Femur (tissue), 1 donor: ENCODE data around the gene STAT3.
A peak's percentile ranks its signal among the peaks of the same experiment; 100 is the strongest.
"Not testable (repeated sequence)": the region's sequence is repeated elsewhere in the genome, so short reads cannot be mapped to it uniquely, and the experiment has no call there.

Experiments
- DNase-seq: peaks from one replicate; pipeline ENCODE4 v3.0.0-alpha.2; 2017

STAT3 gene

DNA sequence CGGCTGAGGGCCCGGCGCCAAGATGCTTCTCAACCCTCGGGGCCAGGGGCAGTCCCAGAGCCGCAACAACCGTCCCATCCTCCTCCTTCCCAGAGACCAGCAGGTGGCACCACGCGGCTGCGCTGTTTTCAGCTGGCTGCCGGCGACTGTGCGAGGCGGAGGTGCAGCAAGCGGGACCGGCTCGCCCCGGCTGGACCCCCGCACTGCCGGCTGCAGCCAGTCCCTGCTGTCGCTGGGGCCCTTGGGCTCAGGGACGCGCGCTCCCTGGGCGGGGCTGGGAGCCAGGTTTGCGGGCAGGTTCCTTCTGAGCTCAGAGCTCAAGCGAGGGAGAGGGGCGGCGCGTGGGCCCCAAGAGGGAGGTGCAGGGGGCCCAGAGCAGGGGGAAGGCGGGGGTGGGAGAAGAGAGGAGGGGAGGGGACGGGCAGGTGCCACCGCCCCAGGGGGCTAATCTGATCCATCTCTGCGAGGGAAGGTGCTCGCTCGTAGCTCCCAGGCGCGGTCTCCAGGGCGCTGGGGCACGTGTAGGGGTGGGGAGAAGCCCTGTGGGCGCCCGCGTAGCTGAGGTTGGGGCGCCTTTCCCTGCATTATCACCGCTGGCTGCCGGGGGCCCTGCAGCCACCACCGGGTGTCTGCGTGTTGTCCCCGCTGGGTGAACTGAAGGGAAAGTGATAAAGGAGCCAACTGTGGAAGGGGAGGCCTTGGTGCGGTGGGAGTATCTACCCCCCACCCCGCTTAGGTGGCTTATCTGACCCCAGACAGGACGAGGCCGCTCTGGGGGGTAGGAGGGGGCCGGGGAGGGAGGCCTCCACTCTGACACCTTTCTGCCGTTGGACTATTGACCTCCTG, 75.7 kb downstream of the STAT3 start:
- DNase-seq: peak; percentile 91

DNA sequence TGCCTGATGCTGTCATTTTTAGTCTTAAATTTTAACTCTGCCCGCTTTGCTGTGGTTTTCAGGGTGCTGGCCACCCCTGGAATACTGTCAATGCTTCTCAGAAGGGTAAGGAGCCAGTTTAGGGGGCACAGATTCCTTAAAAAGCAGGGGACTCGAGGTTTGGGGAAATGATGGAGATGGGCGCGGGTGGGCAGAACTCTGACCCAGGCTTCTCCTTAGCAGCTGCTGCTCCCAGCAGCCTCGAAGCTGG, 76.3 kb downstream of the STAT3 start:
- DNase-seq: no peak

DNA sequence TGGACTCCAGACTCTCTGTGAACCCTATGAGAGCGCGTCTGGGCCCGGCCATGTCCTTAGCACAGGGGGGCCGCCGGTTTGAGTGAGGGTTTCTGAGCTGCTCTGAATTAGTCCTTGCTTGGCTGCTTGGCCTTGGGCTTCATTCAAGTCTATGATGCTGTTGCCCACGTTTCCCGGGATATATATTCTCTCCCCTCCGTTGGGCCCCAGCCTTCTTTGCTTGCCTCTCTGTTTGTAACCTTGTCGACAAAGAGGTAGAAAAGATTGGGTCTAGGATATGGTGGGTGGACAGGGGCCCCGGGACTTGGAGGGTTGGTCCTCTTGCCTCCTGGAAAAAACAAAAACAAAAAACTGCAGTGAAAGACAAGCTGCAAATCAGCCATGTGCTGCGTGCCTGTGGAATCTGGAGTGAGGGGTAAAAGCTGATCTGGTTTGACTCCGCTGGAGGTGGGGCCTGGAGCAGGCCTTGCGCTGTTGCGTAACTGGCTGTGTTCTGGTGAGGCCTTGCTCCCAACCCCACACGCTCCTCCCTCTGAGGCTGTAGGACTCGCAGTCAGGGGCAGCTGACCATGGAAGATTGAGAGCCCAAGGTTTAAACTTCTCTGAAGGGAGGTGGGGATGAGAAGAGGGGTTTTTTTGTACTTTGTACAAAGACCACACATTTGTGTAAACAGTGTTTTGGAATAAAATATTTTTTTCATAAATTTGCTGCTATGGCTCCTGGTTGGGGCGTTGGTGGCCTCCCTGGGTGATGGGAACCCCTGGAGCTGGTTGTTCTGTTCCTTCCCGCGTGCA, 76.8 kb downstream of the STAT3 start:
- peak; percentile 92 for DNase-seq

DNA sequence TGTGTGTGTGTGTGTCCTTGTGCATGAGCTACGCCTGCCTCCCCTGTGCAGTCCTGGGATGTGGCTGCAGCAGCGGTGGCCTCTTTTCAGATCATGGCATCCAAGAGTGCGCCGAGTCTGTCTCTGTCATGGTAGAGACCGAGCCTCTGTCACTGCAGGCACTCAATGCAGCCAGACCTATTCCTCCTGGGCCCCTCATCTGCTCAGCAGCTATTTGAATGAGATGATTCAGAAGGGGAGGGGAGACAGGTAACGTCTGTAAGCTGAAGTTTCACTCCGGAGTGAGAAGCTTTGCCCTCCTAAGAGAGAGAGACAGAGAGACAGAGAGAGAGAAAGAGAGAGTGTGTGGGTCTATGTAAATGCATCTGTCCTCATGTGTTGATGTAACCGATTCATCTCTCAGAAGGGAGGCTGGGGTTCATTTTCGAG, 77.4 kb downstream of the STAT3 start:
- DNase-seq: no peak

DNA sequence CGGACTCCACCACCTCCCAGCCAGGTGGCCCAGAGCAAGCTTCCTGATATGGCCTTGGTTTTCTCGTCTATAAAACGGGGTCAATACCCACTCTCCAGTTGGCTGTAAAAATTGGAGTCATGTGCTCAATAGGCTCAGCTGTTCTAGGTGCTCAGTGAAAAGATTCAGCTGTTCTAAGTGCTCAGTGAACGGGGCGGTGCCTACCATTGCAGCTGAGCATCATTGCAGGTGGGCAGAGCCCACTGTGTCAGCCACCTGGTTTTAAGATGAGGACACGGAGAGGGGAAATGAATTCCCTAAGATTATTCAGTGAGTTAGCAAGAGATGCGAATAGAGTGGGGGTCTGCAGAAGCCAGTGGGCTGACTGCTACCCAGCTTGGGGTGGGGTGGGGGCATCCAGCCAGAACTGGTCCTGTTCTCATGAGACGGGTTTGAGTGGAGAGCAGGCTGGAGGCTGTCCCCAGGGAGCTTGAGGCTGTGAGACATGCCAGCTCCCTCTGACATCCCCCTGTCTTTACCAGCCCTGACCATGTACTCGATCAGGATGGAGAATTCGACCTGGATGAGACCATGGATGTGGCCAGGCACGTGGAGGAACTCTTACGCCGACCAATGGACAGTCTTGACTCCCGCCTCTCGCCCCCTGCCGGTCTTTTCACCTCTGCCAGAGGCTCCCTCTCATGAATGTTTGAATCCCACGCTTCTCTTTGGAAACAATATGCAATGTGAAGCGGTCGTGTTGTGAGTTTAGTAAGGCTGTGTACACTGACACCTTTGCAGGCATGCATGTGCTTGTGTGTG, 78.1 kb downstream of the STAT3 start:
- DNase-seq: no peak

DNA sequence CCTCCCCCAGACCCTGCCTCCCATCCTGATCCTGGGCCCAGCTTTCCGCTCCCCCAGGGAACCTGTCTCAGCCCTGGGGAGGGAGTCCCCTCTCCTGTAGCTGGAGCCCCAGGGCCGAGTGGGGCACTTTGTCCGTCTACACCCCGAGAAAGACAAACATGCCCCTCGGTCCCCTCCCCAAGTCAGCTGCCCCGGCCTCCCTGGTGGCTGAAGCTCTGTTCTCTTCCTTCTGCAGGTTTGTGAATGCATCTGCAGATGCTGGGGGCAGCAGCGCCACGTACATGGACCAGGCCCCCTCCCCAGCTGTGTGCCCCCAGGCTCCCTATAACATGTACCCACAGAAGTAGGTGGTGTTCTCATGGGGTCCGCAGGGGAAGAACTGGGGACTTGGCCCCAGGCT, 79.1 kb downstream of the STAT3 start:
- DNase-seq: no peak

DNA sequence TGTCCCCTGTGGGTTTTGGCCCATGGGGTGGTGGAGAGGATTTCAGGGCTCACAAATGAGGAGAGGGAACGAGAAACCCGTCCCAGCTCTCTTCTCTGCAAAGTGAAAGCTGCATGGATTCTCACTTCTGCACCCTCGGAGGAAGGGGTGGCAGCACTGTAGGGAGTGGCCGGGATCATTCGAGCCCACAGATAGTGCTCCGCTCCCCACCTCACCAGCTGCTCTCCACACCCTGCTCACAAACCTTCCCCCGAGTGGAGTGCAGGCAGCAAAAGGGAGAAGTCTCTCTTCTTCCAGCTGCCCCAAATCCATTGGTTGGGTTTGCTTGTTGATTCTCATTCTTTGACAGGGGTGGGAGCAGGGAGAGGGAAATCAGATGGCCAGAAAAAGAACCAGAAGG, 79.8 kb downstream of the STAT3 start:
- no peak for DNase-seq

DNA sequence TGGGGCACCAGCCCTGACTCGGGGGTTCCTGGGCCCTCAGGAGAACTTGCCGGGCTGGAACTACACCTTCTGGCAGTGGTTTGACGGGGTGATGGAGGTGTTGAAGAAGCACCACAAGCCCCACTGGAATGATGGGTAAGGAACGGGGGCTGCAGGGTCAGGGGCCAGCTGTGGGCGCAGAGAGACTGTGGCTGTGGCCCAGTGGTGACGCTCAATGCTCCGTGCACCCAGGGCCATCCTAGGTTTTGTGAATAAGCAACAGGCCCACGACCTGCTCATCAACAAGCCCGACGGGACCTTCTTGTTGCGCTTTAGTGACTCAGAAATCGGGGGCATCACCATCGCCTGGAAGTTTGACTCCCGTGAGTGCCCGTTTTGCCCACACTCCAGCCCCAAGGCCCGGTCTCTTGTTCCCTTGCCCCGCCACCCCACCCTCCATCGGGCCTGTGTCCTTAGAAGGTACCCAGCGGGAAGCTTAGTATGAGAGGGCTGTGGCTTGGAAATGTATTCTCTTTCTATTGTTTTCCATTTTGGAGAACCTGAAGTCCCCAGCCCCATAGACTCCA, 80.8 kb downstream of the STAT3 start:
- no peak for DNase-seq

DNA sequence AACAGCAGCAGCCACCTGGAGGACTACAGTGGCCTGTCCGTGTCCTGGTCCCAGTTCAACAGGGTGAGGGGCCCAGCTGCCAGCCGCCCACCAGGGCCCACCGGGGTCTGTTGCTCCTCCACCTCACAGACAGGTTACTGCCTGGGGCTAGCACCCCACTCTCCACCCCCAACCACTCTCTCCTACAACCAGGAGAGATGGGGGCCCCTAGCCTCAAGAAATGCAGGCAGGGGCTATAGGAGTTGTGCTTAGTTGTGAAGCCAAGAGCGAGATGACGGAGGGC, 81.9 kb downstream of the STAT3 start:
- no peak for DNase-seq

DNA sequence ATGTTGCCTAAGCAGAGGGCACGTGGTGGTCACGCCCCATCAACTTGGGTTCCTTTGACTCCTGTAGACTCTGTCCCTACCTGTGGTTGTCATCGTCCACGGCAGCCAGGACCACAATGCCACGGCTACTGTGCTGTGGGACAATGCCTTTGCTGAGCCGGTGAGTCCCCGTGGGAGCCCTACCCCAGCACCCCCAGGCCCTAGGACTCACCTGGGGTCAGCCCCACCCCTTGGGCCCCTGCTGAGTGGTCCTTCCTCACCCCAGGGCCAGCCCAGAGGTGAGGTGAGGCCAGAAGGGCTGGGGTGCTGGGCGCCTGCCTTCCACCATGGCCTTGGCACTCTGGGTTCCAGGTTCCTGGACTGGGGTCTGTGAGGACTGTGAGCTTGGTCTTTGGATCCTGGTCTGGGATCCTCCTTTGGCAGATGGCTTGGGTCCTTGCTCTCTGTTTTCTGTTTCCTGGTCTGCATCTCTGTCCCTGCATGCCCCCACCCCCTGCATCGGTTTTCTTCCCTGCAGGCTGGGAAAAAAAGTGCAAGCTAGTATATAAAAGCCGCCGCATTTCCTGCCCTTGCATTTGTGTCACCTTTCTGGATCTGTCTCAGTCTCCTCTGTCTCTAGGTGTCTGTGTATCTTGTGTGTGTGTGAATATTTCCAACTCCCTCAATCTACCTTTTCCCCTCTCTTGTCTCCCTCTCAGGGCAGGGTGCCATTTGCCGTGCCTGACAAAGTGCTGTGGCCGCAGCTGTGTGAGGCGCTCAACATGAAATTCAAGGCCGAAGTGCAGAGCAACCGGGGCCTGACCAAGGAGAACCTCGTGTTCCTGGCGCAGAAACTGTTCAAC, 82.5 kb downstream of the STAT3 start:
- no peak for DNase-seq

DNA sequence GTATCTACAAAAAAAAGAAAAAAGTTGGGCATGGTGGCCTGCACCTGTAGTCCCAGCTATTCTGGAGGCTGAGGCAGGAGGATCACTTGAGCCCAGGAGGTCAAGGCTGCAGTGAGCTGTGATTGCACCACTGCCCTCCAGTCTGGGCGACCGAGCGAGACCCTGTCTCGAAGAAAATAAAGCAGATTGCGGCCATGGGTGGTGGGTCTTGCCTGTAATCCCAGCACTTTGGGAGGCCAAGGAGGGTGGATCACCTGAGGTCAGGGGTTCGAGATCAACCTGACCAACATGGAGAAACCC, 83.3 kb downstream of the STAT3 start:
- not testable (repeated sequence) for DNase-seq

DNA sequence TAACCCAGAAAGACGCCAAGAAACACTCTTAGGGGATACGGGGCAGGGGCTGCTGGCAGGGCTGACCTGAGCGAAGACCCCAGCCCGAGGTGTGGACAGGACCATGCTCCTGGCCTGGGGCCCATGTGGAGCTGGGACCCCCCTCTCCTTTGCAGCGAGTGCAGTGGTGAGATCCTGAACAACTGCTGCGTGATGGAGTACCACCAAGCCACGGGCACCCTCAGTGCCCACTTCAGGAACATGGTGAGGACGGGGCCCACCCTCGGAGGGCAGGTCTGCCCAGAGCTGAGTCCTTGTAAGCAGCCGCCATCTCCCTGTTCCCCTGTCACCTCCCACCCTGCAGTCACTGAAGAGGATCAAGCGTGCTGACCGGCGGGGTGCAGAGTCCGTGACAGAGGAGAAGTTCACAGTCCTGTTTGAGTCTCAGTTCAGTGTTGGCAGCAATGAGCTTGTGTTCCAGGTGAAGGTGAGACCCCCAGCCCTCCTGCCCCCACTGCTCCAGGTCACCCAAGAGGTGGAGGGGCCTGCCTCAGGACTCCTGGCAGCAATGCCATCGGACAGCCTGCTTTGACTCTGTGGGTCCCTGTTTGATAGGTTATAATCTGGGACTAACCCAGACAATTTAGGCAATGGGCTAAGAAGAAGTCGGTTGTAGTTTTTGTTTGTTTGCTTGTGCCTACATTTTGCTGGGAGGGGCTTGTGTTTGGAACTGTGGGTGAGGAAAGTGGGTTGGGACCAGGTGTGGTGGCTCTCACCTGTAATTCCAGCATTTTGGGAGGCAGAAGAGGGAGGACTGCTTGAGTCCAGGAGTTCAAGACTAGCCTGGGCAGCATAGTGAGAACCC, 83.8 kb downstream of the STAT3 start:
- no peak for DNase-seq

DNA sequence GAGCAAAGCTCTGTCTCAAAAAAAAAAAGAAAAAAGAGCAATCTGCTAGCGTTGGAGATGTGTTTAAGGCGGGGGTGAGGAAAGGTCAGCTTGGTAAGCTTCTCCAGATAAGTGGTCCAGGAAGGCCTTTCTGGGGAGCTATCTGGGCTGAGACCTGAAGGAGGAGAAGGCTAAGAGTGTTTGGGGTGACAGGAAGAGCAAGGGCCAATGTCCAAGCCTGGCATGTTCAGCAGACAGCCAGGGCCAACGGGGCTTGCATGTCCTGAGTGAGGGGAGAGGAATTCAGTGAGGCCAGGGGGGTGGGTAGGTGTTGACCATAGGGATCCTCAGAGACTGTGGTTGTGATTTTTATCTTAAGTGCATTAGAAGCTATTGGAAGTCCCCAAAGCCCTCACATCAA, 84.5 kb downstream of the STAT3 start:
- no peak for DNase-seq

DNA sequence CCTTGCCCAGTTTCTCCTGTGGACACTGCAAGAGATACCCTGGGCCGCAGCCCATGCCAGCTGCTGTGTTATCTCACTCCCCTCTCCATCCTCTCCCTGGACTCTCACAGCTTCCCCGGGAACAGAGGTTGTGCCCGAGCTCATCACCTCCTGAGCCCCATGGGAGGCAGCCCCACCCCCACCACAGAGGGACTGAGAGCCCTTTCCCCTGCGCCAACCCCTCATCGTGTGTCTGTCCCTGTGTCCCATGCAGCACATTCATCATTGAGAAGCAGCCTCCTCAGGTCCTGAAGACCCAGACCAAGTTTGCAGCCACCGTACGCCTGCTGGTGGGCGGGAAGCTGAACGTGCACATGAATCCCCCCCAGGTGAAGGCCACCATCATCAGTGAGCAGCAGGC, 87.2 kb downstream of the STAT3 start:
- no peak for DNase-seq

DNA sequence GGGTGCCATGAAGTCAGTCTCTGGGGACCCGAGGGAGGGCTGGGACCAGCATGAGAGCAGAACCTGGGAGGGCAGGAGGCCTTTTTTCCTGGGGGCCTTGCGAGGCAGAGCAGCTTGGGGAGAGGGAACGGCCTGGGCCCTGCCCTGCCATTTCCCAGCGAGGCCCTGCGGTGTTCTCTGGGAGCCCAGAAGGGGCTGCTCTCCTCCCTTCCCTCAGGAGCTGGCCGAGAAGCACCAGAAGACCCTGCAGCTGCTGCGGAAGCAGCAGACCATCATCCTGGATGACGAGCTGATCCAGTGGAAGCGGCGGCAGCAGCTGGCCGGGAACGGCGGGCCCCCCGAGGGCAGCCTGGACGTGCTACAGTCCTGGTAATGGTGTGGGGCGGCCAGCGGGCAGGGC, 88.3 kb downstream of the STAT3 start:
- DNase-seq: not testable (repeated sequence)

DNA sequence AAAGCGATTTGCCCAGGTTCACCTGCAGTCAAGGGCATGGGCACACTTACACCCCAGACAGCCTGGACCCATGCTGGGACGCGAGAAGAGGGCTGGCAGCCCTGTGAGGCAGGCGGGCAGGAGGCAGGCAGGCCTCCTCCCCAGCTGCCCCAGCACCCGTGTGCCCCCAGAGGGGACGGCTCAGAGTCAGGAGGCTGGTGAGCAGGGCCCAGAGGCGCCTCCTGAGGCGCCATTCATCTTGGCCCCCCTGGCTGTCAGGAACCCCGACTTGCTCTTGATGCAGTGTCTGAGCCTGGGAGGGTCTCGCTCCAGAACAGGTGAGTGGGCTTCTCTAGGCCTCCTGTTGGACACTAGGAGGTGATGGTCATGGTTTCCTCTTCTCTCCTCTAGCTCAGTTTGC, 88.9 kb downstream of the STAT3 start:
- not testable (repeated sequence) for DNase-seq

DNA sequence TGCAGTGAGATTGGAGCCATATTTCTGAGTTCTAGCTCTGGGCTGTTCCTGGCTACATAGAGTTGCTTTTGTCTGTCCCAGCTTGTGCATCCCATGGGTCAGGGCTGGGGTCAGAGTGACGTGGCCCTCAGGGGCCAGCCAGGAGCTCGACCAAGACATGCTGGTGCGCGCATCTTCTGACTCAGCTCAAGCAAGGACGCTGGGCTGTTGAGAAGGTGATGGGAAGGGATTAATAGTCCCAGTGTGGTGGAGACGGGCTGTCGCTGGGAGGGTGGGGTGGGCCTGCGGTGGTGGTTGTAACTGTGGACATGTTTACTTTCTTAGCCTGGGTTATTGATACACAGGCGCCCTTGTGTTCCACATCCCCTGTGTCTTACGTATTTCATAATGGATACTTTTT, 90.5 kb downstream of the STAT3 start:
- DNase-seq: not testable (repeated sequence)

DNA sequence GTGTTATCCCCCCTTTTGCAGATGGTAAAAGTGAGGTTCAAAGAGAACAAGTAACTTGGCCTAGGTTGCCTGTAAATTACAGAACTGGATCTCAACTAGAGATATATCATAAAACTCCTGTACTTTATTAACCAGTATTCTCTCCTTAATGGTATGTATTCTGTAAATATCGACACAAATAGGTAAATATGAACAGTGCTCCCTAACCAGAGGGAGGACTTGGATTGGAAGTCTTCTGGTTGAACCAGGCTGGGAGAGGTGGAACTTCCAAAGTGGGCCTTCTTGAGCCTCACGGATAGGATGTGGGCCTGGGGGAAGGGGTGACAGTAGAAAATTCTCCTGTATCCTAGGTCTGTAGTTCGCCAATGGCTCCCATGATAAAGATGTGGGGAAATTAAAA, 92.2 kb downstream of the STAT3 start:
- no peak for DNase-seq

DNA sequence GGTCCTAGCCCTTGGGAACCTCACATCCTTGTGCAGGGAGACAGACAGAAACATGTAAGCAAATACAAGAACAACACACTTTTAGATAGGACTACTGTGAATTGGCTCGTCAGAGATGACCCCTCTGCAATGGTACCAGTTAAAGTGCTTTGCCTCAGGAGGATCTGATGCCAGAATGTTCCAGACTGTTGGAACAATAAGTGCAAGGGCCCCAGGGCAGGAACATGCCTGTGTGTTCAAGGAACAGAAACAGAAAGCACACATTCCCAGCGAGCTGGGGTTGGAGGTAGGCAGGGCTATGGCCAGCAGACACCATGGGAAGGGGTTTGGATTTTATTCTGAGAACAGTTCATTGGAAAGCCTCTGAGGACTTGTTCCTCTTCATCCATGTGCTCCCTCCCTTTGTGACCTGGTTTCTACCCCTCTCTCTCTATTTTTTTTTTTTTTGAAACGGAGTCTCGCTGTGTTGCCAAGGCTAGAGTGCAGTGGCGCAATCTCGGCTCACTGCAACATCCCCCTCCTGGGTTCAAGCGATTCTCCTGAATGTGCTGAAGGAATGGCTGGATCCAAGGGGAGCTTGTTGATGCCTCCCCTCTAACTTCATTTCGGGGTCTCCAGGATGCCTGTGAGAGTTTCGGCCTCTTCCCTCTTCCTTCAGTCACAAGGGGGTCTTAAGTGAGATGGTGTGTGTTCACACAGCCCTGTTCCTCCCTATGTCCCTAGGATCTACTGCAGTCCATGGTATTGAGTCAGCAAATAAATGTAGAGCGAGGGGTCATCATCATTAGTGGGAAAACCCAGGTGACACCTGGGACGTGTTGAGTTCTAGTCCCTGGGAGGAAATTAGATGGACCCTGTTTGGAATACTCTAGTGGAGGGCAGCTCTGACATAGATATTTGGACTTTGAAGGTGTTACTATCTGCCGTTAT, 93.5 kb downstream of the STAT3 start:
- DNase-seq: no peak

DNA sequence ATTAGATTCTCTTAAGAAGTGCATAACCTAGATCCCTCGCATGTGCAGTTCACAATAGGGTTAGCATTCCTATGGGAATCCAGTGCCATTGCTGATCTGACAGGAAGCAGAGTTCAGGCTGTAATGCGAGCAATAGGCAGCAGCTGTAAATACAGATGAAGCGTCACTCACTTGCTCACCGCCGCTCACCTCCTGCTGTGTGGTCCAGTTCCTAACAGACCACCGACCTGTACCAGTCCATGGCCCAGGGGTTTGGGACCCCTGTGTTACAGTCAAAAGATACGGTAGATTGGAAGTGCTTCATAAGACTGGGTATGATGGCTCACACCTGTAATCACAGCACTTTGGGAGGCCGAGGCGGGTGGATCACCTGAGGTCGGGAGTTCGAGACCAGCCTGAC, 97.1 kb downstream of the STAT3 start:
- no peak for DNase-seq

DNA sequence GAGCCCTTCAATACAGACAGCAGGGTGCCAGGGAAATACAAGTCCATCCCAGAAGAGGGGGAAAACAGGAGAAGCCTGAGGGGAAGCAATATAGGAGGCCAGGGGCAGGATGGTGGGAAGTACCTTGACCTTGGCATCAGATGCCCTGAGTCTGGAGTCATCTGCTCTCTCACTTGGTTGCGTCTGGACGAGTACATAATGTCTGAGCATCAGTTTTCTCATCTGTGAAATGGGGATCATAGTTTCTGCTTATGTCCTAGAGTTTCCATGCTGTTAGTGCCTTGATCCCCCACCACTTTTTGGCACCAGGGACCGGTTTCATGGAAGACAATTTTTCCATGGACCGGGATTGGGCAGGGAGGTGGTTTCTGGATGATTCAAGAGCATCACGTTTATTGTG, 97.7 kb downstream of the STAT3 start:
- no peak for DNase-seq
